GM23338 (cell line): Measurements from ENCODE around the gene SPG7. TPM values are rescaled to one million over a fixed set of nuclear protein-coding genes. Genes with fewer than 3 reads are reported as not detected.

Experiments used
- ATAC-seq: fragments of 200-7000 bp; cut with Tn5 transposase; 3 replicates; pipeline ENCODE4 v1.9.1; 2020
- DNase-seq: peaks from one replicate; pipeline ENCODE4 v3.0.0-alpha.2; 2015; ENCODE audit warnings: low spot score
- H2AFZ ChIP-seq: fragments of 200-600 bp; sonication (generic); 2 replicates; pipeline ENCODE4 v1.8.0; 2016; ENCODE audit warnings: antibody characterized with exemption, mild to moderate bottlenecking, moderate library complexity
- H3F3A ChIP-seq: fragments of 200-600 bp; sonication (generic); replicated peaks from 2 replicates; pipeline ENCODE4 v1.8.0; 2017; ENCODE audit warnings: antibody characterized with exemption, mixed run types, low read depth
- H3K27ac ChIP-seq: fragments of 200-600 bp; sonication (generic); 2 replicates; pipeline ENCODE4 v1.6.1; 2016; ENCODE audit warnings: low read depth
- H3K27me3 ChIP-seq: fragments of 200-600 bp; sonication (generic); 2 replicates; pipeline ENCODE4 v1.8.0; 2016; ENCODE audit warnings: mild to moderate bottlenecking, mixed run types, moderate library complexity; ENCODE audit not compliant: insufficient read depth
- H3K36me3 ChIP-seq: fragments of 200-600 bp; sonication (generic); 2 replicates; pipeline ENCODE4 v1.8.0; 2016; ENCODE audit warnings: mild to moderate bottlenecking; ENCODE audit not compliant: insufficient read depth
- H3K4me1 ChIP-seq: fragments of 200-600 bp; sonication (generic); 2 replicates; pipeline ENCODE4 v1.8.0; 2016; ENCODE audit warnings: mild to moderate bottlenecking, moderate library complexity; ENCODE audit not compliant: insufficient read depth
- H3K4me2 ChIP-seq: fragments of 200-600 bp; sonication (generic); 2 replicates; pipeline ENCODE4 v1.7.1; 2017; ENCODE audit warnings: mixed run types
- H3K4me3 ChIP-seq: fragments of 200-600 bp; sonication (generic); 2 replicates; pipeline ENCODE4 v1.6.1; 2016; ENCODE audit warnings: mixed run types
- H3K79me2 ChIP-seq: fragments of 200-600 bp; sonication (generic); replicated peaks from 2 replicates; pipeline ENCODE4 v1.8.0; 2017; ENCODE audit warnings: mild to moderate bottlenecking; ENCODE audit not compliant: insufficient read depth
- H3K9me2 ChIP-seq: fragments of 200-600 bp; sonication (generic); 2 replicates; pipeline ENCODE4 v1.8.0; 2017; ENCODE audit not compliant: insufficient read depth
- H4K20me1 ChIP-seq: fragments of 200-600 bp; sonication (generic); replicated peaks from 2 replicates; pipeline ENCODE4 v1.8.0; 2017; ENCODE audit warnings: mild to moderate bottlenecking; ENCODE audit not compliant: insufficient read depth
- H3K27ac Mint-ChIP-seq: 2 replicates; pipeline ENCODE4 v1.8.0; 2020; ENCODE audit warnings: inconsistent platforms, mild to moderate bottlenecking, moderate library complexity, mixed read lengths
- H3K27me3 Mint-ChIP-seq: 3 replicates; pipeline ENCODE4 v1.8.0; 2022; ENCODE audit warnings: low read depth, mild to moderate bottlenecking, moderate library complexity, mixed read lengths, inconsistent platforms; ENCODE audit not compliant: insufficient read depth, poor library complexity
- H3K36me3 Mint-ChIP-seq: 3 replicates; pipeline ENCODE4 v1.8.0; 2021; ENCODE audit warnings: low read depth, mild to moderate bottlenecking, inconsistent platforms, moderate library complexity, mixed read lengths
- H3K4me1 Mint-ChIP-seq: 3 replicates; pipeline ENCODE4 v1.8.0; 2020; ENCODE audit warnings: mild to moderate bottlenecking, inconsistent platforms, mixed read lengths
- H3K4me3 Mint-ChIP-seq: 3 replicates; pipeline ENCODE4 v1.8.0; 2021; ENCODE audit warnings: moderate library complexity, mild to moderate bottlenecking, inconsistent platforms, mixed read lengths
- H3K9me3 Mint-ChIP-seq: 3 replicates; pipeline ENCODE4 v1.8.0; 2020; ENCODE audit warnings: moderate library complexity, mild to moderate bottlenecking, inconsistent platforms, mixed read lengths
- CTCF ChIP-seq, 2 experiments: fragments of 200-600 bp in 1 of 2; sonication (generic) in 1 of 2; conservative IDR thresholded peaks; 2 replicates each; pipeline versions ENCODE4 v1.5.1 to v1.6.1; 2016 to 2017; ENCODE audit warnings: antibody characterized with exemption in 2 of 2, low read depth in 2 of 2, mild to moderate bottlenecking in 2 of 2, moderate library complexity in 1 of 2
- POLR2AphosphoS5 ChIP-seq: IDR thresholded peaks from 2 replicates; pipeline ENCODE4 v1.6.1; 2016; ENCODE audit warnings: antibody characterized with exemption, low read depth
- REST ChIP-seq: IDR thresholded peaks from one replicate; pipeline ENCODE4 v1.6.1; 2018; ENCODE audit warnings: antibody characterized with exemption; ENCODE audit not compliant: unreplicated experiment
- ZNF114 ChIP-seq: fragments of 250-450 bp; sonication (Bioruptor Pico); IDR thresholded peaks from 2 replicates; pipeline ENCODE4 v1.5.0; 2020; ENCODE audit warnings: mild to moderate bottlenecking, moderate library complexity
- ZNF331 ChIP-seq: fragments of 250-450 bp; sonication (Bioruptor Pico); IDR thresholded peaks from 2 replicates; pipeline ENCODE4 v1.5.0; 2020; ENCODE audit warnings: low read depth, mild to moderate bottlenecking, moderate library complexity
- ZNF462 ChIP-seq: fragments of 250-450 bp; sonication (Bioruptor Pico); IDR thresholded peaks from 2 replicates; pipeline ENCODE4 v1.5.0; 2020; ENCODE audit warnings: mild to moderate bottlenecking, moderate library complexity
- polyA plus RNA-seq: library from polyadenylated mRNA; unstranded; fragments of >200 nt; fragmentation: Nextera tagmentation; extraction: Ambion mirVana; gene quantifications from 2 replicates; pipeline ENCODE4 v1.2.1, GENCODE V29; 2016
- total RNA-seq: library from RNA; depleted of rRNA; stranded (reverse); fragments of >200 nt; shearing (Covaris generic); gene quantifications from 2 replicates; pipeline ENCODE4 v1.2.3, GENCODE V29; 2014

The SPG7 gene
- total and polyA plus RNA-seq, 2 experiments from 2014 or later: 77.1 to 267 TPM

DNA sequence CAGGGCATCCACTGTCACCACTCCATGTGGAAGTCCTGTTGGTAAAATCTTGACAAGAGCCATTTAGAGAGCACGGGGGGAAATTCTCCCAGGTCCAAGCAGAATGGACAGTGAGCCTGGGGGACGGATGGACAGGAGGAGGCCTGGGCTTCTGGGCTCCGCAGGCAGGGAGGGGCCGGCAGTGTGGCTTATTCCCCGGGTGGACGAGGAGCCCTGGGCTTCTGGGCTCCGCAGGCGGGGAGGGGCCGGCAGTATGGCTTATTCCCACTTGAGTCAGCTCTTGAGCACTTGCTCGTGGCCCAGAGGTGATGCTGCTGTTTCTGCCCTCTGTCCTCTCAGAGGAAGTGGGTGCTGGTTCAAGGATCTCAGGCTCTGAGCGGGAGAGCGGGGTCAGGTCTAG is 30.1 kb downstream of the SPG7 start:
- peaks cover 4% of the 10 kb centered on the region for H3K27me3 Mint-ChIP-seq
- peaks cover 14% of the 10 kb centered on the region for H4K20me1 ChIP-seq
- no peak overlapping the region for H3K4me3 ChIP-seq
- no peak overlapping the region for H2AFZ ChIP-seq
- no peaks in the 10 kb centered on the region for H3K4me1 ChIP-seq
- no peak overlapping the region for H3K4me3 Mint-ChIP-seq
- H3K9me3 Mint-ChIP-seq: no peaks in the 10 kb centered on the region
- 0 out of 2 replicates have a peak, but pooled peaks cover 7% of the 10 kb centered on the region for H3F3A ChIP-seq
- ATAC-seq (no peak), DNase-seq (no peak)
- H3K36me3 ChIP-seq: peaks cover 22% of the 10 kb centered on the region
- peaks cover 53% of the 10 kb centered on the region for H3K36me3 Mint-ChIP-seq
- no peak overlapping the region for H3K27ac Mint-ChIP-seq
- H3K79me2 ChIP-seq: 0 out of 2 replicates have a peak, but pooled peaks cover 5% of the 10 kb centered on the region
- no peaks in the 10 kb centered on the region for H3K27me3 ChIP-seq
- H3K4me1 Mint-ChIP-seq: no peaks in the 10 kb centered on the region
- H3K4me2 ChIP-seq: no peak overlapping the region
- TF ChIP-seq REST (no peak), ZNF462 (CRISPR knock-in tag) (no peak), CTCF (conservative IDR thresholded peaks at IDR 0.05; ENCODE audit: low read depth in 2 of 2) (no peak), POLR2AphosphoS5 (no peak), ZNF331 (no peak), ZNF114 (CRISPR knock-in tag) (no peak)
- H3K27ac ChIP-seq: no peak overlapping the region
- no peaks in the 10 kb centered on the region for H3K9me2 ChIP-seq
